Mucosa of descending colon (tissue), 3 donors: ENCODE measurements around the gene ELMO1. TPM values are rescaled to one million over a fixed set of nuclear protein-coding genes. Genes with fewer than 3 reads are reported as not detected.

Experiments used
- ATAC-seq: fragments of 200-7000 bp; cut with Tn5 transposase; one replicate; pipeline ENCODE4 v1.9.1; 2020; ENCODE audit warnings: mild to moderate bottlenecking, moderate library complexity
- DNase-seq, 3 donors: peaks; one replicate each; pipeline ENCODE4 v3.0.0-alpha.2; 2020
- H3K36me3 ChIP-seq: fragments of 200-600 bp; one replicate; pipeline ENCODE4 v1.8.0; 2021; ENCODE audit warnings: low read depth, mild to moderate bottlenecking
- H3K4me1 ChIP-seq: fragments of 200-600 bp; one replicate; pipeline ENCODE4 v1.8.0; 2021; ENCODE audit warnings: low read depth, mild to moderate bottlenecking
- H3K4me3 ChIP-seq: fragments of 200-600 bp; one replicate; pipeline ENCODE4 v1.8.0; 2021; ENCODE audit warnings: mild to moderate bottlenecking
- H3K9me3 ChIP-seq: fragments of 200-600 bp; one replicate; pipeline ENCODE4 v1.8.0; 2021; ENCODE audit warnings: mild to moderate bottlenecking
- intact Hi-C, 2 donors: fragments of 100-400 bp; cut with DNase I in 1 of 2; cut with micrococcal nuclease in 1 of 2; formaldehyde crosslinking; loops; one replicate each; pipeline versions ENCODE4 v1.11.0 to v1.11.1; 2022; cut with DNase I, micrococcal nuclease
- total RNA-seq, 3 donors: library from RNA; stranded (reverse); fragmentation: NEBNext Ultra II Directional in 2 of 3; extraction: Animal tissue kit (Norgen Biotek cat#: 25700) in 2 of 3; gene quantifications; one replicate each; pipeline versions ENCODE4 v1.2.1 to v1.2.4, GENCODE V29; 2021 to 2023
- TF ChIP-seq, protein P1 (sequence below): fragments of 200-600 bp; IDR thresholded peaks from one replicate; pipeline ENCODE4 v1.8.0; 2022; ENCODE audit warnings: antibody characterized with exemption, mild to moderate bottlenecking
- donor health status: DM: no; HTN: no; CAD: no; lungs with moderate emphysema.
- donor health status: DM: no; HTN: no; CAD: no.
- donor health status: DM: no; HTN: yes; CAD: no.

The ELMO1 gene
- total RNA-seq, 3 donors from 2014 or later = 9.7 to 27.2 (median 18.2) TPM

DNA sequence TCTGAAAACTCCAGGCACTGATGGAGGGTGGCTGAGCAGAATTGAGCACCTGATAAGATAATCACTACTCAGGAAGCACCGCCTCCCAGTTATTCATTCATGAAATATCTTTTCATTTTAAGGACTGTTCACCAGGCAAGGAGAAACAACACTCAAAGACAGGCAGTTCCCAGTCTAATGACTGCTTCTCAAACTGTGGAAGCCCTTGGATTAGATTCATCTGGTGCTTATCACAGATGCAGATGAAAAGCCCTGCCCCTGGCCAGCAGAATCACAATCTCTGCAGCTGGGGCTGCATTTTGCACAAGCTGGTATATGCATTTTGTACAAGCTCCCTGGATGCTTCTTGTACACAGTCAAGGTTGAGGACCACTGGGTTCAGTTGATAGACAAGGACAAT lies 109.7 kb downstream of the ELMO1 start:
- intact Hi-C loops = no loop called here
- Histone ChIP-seq H3K9me3 (no peaks in the 10 kb centered on the region), H3K36me3 (no peaks in the 10 kb centered on the region), H3K4me1 (no peaks in the 10 kb centered on the region), H3K4me3 (no peak overlapping the region)
- TF ChIP-seq, protein P1, sequence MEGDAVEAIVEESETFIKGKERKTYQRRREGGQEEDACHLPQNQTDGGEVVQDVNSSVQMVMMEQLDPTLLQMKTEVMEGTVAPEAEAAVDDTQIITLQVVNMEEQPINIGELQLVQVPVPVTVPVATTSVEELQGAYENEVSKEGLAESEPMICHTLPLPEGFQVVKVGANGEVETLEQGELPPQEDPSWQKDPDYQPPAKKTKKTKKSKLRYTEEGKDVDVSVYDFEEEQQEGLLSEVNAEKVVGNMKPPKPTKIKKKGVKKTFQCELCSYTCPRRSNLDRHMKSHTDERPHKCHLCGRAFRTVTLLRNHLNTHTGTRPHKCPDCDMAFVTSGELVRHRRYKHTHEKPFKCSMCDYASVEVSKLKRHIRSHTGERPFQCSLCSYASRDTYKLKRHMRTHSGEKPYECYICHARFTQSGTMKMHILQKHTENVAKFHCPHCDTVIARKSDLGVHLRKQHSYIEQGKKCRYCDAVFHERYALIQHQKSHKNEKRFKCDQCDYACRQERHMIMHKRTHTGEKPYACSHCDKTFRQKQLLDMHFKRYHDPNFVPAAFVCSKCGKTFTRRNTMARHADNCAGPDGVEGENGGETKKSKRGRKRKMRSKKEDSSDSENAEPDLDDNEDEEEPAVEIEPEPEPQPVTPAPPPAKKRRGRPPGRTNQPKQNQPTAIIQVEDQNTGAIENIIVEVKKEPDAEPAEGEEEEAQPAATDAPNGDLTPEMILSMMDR = no peak
- no peak for DNase-seq
- no peak for ATAC-seq

DNA sequence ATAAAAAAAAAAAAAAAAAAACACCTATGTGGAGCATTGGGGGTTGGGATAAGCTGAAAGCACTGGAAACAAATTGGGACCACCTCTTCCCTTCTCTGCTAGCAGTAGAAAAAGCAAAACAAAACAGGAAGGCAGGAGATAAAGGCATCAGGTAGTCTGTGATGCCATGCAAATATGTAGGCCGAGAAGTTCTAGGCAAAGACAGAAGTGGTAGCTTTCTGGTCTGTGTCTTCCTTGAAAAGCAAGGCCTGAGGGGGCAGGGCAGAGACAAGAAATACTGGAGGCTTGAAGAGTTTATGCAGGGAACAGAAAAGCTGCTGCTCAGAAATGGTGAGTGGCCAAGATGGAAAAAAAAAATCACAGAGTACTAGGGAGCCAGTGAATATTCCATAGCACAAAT lies 111.1 kb downstream of the ELMO1 start:
- intact Hi-C loops = no loop called here
- Histone ChIP-seq H3K9me3 (no peaks in the 10 kb centered on the region), H3K36me3 (no peaks in the 10 kb centered on the region), H3K4me3 (no peak overlapping the region), H3K4me1 (no peaks in the 10 kb centered on the region)
- TF ChIP-seq, protein P1 = no peak
- peak; percentile 44 for ATAC-seq
- no peak for DNase-seq

DNA sequence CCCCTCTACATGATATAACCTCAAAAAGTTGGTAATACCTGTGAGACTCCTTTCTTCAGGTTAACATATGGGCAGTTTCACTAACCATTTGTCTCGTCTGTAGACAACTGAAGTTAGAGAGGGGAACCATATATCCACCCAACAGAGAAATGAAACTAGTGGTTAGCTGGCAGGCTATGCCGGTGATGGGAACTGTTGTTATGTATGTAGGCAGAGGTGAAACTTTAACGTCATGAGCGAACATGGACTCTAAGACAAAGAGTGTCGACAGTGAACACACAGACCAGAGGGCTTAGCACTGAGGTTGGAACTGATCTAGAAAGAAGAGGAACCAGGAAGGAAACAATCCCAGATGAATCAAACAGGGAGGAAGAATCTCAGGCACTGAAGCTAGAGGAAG lies 112.4 kb downstream of the ELMO1 start:
- peak in 1 of 3 donors; percentile 21 for DNase-seq
- Histone ChIP-seq H3K9me3 (no peaks in the 10 kb centered on the region), H3K4me3 (no peak overlapping the region), H3K4me1 (no peaks in the 10 kb centered on the region), H3K36me3 (no peaks in the 10 kb centered on the region)
- TF ChIP-seq, protein P1 = no peak
- intact Hi-C loops = no loop called here
- peak; percentile 76 for ATAC-seq

DNA sequence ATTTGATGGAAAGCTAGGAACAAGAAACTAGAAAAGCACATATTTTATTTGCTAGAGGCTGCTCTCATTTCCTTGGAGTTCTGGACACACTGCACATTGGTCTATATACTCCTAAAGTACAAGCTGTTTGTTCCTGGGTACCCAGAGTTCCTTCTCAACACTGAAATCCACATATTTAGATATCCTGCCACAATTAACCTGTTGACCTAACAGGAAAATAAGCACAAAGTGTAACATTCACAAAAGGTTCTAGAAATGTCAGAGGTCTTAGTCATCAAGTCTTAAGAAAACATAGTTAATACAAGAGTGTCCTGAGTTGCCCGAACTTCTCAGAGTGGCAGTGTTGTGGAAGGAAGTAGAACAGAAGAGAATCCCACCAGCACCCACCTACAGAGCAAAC lies 115.6 kb downstream of the ELMO1 start:
- intact Hi-C loops = no loop called here
- ATAC-seq (no peak), DNase-seq (no peak)
- no peaks in the 10 kb centered on the region for H3K9me3 ChIP-seq
- no peaks in the 10 kb centered on the region for H3K4me1 ChIP-seq
- no peaks in the 10 kb centered on the region for H3K36me3 ChIP-seq
- no peak overlapping the region for H3K4me3 ChIP-seq
- TF ChIP-seq, protein P1 = no peak

DNA sequence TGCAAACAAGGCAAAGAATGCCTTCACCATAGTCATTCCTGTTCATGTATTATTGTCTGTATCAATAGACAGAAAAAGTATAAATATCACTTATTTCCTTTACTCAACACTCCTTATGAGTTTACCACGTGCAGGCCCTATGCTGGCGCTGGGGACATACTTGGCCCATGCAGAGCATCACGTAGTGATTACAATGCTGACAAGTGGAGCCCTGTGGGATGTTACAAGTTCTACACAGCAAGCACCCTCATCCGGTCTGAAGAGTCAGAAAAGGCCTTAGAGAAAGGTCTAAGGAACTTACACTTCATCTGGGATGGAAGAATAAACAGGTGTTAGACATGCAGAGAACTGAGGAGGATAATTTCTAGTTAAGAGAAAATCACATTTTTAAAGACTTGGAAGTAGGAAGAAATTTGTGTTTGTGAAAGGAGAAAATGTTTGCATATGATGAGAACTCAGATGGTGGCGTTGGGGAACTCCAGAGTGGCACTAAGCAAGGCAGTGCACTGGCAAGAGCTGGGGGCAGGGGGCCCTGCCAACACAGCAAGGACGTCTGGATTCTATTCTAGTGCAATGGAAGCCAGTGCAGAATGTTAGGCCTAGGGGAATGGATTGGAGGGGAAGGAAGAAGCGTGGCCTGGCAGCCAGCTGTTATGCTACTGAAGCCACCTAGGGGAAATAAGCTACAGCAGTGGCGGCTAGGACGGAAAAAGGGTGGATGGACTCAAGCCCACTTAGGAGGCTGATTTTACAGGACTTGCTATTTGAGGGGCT lies 116.2 kb downstream of the ELMO1 start:
- Histone ChIP-seq H3K9me3 (no peaks in the 10 kb centered on the region), H3K4me3 (no peak overlapping the region), H3K36me3 (no peaks in the 10 kb centered on the region), H3K4me1 (no peaks in the 10 kb centered on the region)
- TF ChIP-seq, protein P1 = no peak
- no peak for ATAC-seq
- no peak for DNase-seq
- intact Hi-C loops = no loop called here
